OCI-LY1 (cell line): ENCODE data around the gene ZNF282.

Experiments used
- H2AFZ ChIP-seq: fragments of 200-600 bp; sonication (generic), shearing (Covaris generic); 2 replicates; pipeline ENCODE4 v1.6.0; 2014; ENCODE audit warnings: antibody characterized with exemption, mild to moderate bottlenecking, low read length
- H3F3A ChIP-seq: fragments of 200-600 bp; sonication (generic), shearing (Covaris generic); 2 replicates; pipeline ENCODE4 v1.6.0; 2014; ENCODE audit warnings: mild to moderate bottlenecking, antibody characterized with exemption, low read length, moderate library complexity; ENCODE audit not compliant: insufficient read depth
- H3K27ac ChIP-seq: fragments of 200-600 bp; sonication (generic); 2 replicates; pipeline ENCODE4 v1.5.1; 2014; ENCODE audit warnings: low read length, mixed run types, mild to moderate bottlenecking, low read depth; ENCODE audit not compliant: poor library complexity, severe bottlenecking
- H3K27me3 ChIP-seq: fragments of 200-600 bp; sonication (generic); 2 replicates; pipeline ENCODE4 v1.6.0; 2014; ENCODE audit warnings: antibody characterized with exemption, mild to moderate bottlenecking, low read length, moderate library complexity; ENCODE audit not compliant: insufficient read depth
- H3K36me3 ChIP-seq: fragments of 200-600 bp; sonication (generic); 2 replicates; pipeline ENCODE4 v1.6.1; 2014; ENCODE audit warnings: mild to moderate bottlenecking, antibody characterized with exemption, low read length, moderate library complexity, mixed read lengths; ENCODE audit not compliant: insufficient read depth
- H3K4me1 ChIP-seq: fragments of 200-600 bp; sonication (generic); 2 replicates; pipeline ENCODE4 v1.5.1; 2014; ENCODE audit warnings: mild to moderate bottlenecking, low read length, moderate library complexity; ENCODE audit not compliant: insufficient read depth, severe bottlenecking
- H3K4me2 ChIP-seq: fragments of 200-600 bp; sonication (generic), shearing (Covaris generic); 2 replicates; pipeline ENCODE4 v1.6.1; 2014; ENCODE audit warnings: low read length
- H3K4me3 ChIP-seq: fragments of 200-600 bp; sonication (generic); 2 replicates; pipeline ENCODE4 v1.5.1; 2014; ENCODE audit warnings: low read length, low read depth, mild to moderate bottlenecking, mixed read lengths; ENCODE audit not compliant: poor library complexity, severe bottlenecking
- H3K79me2 ChIP-seq: fragments of 200-600 bp; shearing (Covaris generic); 2 replicates; pipeline ENCODE4 v1.6.1; 2016; ENCODE audit warnings: mixed run types, low read length, mixed read lengths; ENCODE audit not compliant: insufficient read depth
- H3K9ac ChIP-seq: fragments of 200-600 bp; sonication (generic), shearing (Covaris generic); 2 replicates; pipeline ENCODE4 v1.6.1; 2014; ENCODE audit warnings: mild to moderate bottlenecking, low read length, mixed read lengths
- H3K9me2 ChIP-seq: fragments of 200-600 bp; sonication (generic), shearing (Covaris generic); 2 replicates; pipeline ENCODE4 v1.6.1; 2014; ENCODE audit warnings: low read depth, mild to moderate bottlenecking, low read length, mixed read lengths
- H3K9me3 ChIP-seq: fragments of 200-600 bp; shearing (Covaris generic); 2 replicates; pipeline ENCODE4 v1.6.1; 2014; ENCODE audit warnings: low read length, mixed read lengths
- H4K20me1 ChIP-seq: fragments of 200-600 bp; sonication (generic), shearing (Covaris generic); 2 replicates; pipeline ENCODE4 v1.6.0; 2016; ENCODE audit warnings: mild to moderate bottlenecking, low read length; ENCODE audit not compliant: insufficient read depth
- CTCF ChIP-seq: fragments of 200-600 bp; sonication (generic), shearing (Covaris generic); IDR thresholded peaks from 2 replicates; pipeline ENCODE4 v1.5.1; 2017; ENCODE audit warnings: mild to moderate bottlenecking, antibody characterized with exemption, low read length, moderate library complexity, mixed read lengths
- EZH2 ChIP-seq: fragments of 200-600 bp; sonication (generic), shearing (Covaris generic); IDR thresholded peaks from 2 replicates; pipeline ENCODE4 v1.8.0; 2017; ENCODE audit warnings: borderline replicate concordance, mixed run types, mild to moderate bottlenecking, antibody characterized with exemption, low read length, moderate library complexity, mixed read lengths

The ZNF282 gene

GRCh38 chr7:149238051-149238450, 42.7 kb downstream of the ZNF282 start:
- H3F3A ChIP-seq: no peaks in the 10 kb centered on the region
- H3K4me1 ChIP-seq: peaks cover 21% of the 10 kb centered on the region
- peaks cover 9% of the 10 kb centered on the region for H3K9me3 ChIP-seq
- H3K9ac ChIP-seq: no peak overlapping the region
- no peak overlapping the region for H2AFZ ChIP-seq
- TF ChIP-seq EZH2 (no peak), CTCF (no peak)
- H3K79me2 ChIP-seq: peaks cover 27% of the 10 kb centered on the region
- no peaks in the 10 kb centered on the region for H4K20me1 ChIP-seq
- no peak overlapping the region for H3K27ac ChIP-seq
- peaks cover 15% of the 10 kb centered on the region; the same call in 1 of the 2 replicates for H3K27me3 ChIP-seq
- peak overlapping the region; percentile 84; the same call in 1 of the 2 replicates for H3K4me2 ChIP-seq
- H3K36me3 ChIP-seq: peaks cover 15% of the 10 kb centered on the region
- no peak overlapping the region for H3K4me3 ChIP-seq
- no peaks in the 10 kb centered on the region for H3K9me2 ChIP-seq

GRCh38 chr7:149239345-149240143, 44.2 kb downstream of the ZNF282 start, which contains the start of gene ZNF212:
ZNF212 (plus strand) TSS chr7:149239651; CDS start chr7:149239779, 128 bp downstream.
- Histone ChIP-seq H3K27me3 (peaks cover 15% of the 10 kb centered on the region; the same call in 1 of the 2 replicates), H3K27ac (no peak within 1 kb of the TSS), H3F3A (no peaks in the 10 kb centered on the region), H3K9me2 (no peaks in the 10 kb centered on the region), H3K36me3 (peaks cover 15% of the 10 kb centered on the region), H3K4me1 (peaks cover 21% of the 10 kb centered on the region), H3K79me2 (peaks cover 30% of the 10 kb centered on the region), H3K9me3 (peaks cover 9% of the 10 kb centered on the region), H4K20me1 (no peaks in the 10 kb centered on the region), H3K4me2 (peak within 1 kb of the TSS; percentile 84), H3K9ac (peak within 1 kb of the TSS; percentile 77), H3K4me3 (peak within 1 kb of the TSS; percentile 82), H2AFZ (peak within 1 kb of the TSS; percentile 65; the same call in 1 of the 2 replicates)
- TF ChIP-seq CTCF: peak; percentile 98
- no peak for TF ChIP-seq EZH2

- H2AFZ ChIP-seq: no peak overlapping the region
- H3K4me3 ChIP-seq: peak overlapping the region; percentile 82
- H3K9ac ChIP-seq: peak overlapping the region; percentile 77
- H3K4me2 ChIP-seq: peak overlapping the region; percentile 84
- no peaks in the 10 kb centered on the region for H3F3A ChIP-seq
- TF ChIP-seq CTCF (no peak), EZH2 (no peak)
- no peaks in the 10 kb centered on the region for H4K20me1 ChIP-seq
- peaks cover 21% of the 10 kb centered on the region for H3K4me1 ChIP-seq
- H3K9me3 ChIP-seq: peaks cover 9% of the 10 kb centered on the region
- H3K9me2 ChIP-seq: no peaks in the 10 kb centered on the region
- H3K27ac ChIP-seq: no peak overlapping the region
- peaks cover 31% of the 10 kb centered on the region for H3K79me2 ChIP-seq
- H3K27me3 ChIP-seq: peaks cover 15% of the 10 kb centered on the region; the same call in 1 of the 2 replicates
- peaks cover 15% of the 10 kb centered on the region for H3K36me3 ChIP-seq
Measured at GRCh38 chr7:149240637-149241036, 45.3 kb downstream of the ZNF282 start.
